GM21515 (cell line): ENCODE results near the gene NEURL1B.
"Not testable (repeated sequence)": the region's sequence is repeated elsewhere in the genome, so short reads cannot be mapped to it uniquely, and the experiment has no call there.

Experiments
- ATAC-seq: cut with Tn5 transposase; IDR thresholded peaks from one replicate; pipeline ENCODE4 v1.9.1; 2021; ENCODE audit not compliant: unreplicated experiment

Gene NEURL1B

GRCh38 chr5:172648755-172649154, 7.7 kb downstream of the NEURL1B start:
- ATAC-seq: no peak

- ATAC-seq: not testable (repeated sequence)
These were observed 15.4 kb downstream of the NEURL1B start for GRCh38 chr5:172656496-172656895.

- ATAC-seq: not testable (repeated sequence)
These were observed 16.6 kb downstream of the NEURL1B start for GRCh38 chr5:172657524-172658233.

- no peak for ATAC-seq
These were observed 17.3 kb downstream of the NEURL1B start for GRCh38 chr5:172658391-172658790.

- ATAC-seq: no peak
These were observed 18.0 kb downstream of the NEURL1B start for GRCh38 chr5:172658961-172659501.

GRCh38 chr5:172659570-172659908, 18.5 kb downstream of the NEURL1B start:
- no peak for ATAC-seq

GRCh38 chr5:172659909-172660628, 19.0 kb downstream of the NEURL1B start:
- no peak for ATAC-seq

- no peak for ATAC-seq
These were observed 19.9 kb downstream of the NEURL1B start for GRCh38 chr5:172660974-172661373.

GRCh38 chr5:172661526-172661925, 20.5 kb downstream of the NEURL1B start:
- no peak for ATAC-seq

GRCh38 chr5:172662596-172662995, 21.5 kb downstream of the NEURL1B start:
- ATAC-seq: no peak

- ATAC-seq: no peak
These were observed 23.0 kb downstream of the NEURL1B start for GRCh38 chr5:172664018-172664417.

GRCh38 chr5:172664681-172665541, 23.8 kb downstream of the NEURL1B start:
- no peak for ATAC-seq

GRCh38 chr5:172666251-172666650, 25.2 kb downstream of the NEURL1B start:
- ATAC-seq: no peak

- no peak for ATAC-seq
These were observed 26.9 kb downstream of the NEURL1B start for GRCh38 chr5:172667786-172668593.

- ATAC-seq: no peak
These were observed 27.6 kb downstream of the NEURL1B start for GRCh38 chr5:172668594-172669071.

GRCh38 chr5:172669386-172670004, 28.4 kb downstream of the NEURL1B start:
- no peak for ATAC-seq

- ATAC-seq: no peak
These were observed 28.9 kb downstream of the NEURL1B start for GRCh38 chr5:172670005-172670402.

- no peak for ATAC-seq
These were observed 29.4 kb downstream of the NEURL1B start for GRCh38 chr5:172670444-172670843.

GRCh38 chr5:172671091-172671490, 30.0 kb downstream of the NEURL1B start:
- no peak for ATAC-seq

GRCh38 chr5:172672681-172673080, 31.6 kb downstream of the NEURL1B start:
- ATAC-seq: no peak
